Gastrocnemius medialis (tissue), 4 donors: ENCODE measurements around the gene IGFBP4. TPM values are rescaled to one million over a fixed set of nuclear protein-coding genes. Genes with fewer than 3 reads are reported as not detected.

Experiments used
- ATAC-seq, 2 donors: fragments of 150-250 bp; one replicate each; pipeline ENCODE4 v1.9.1; 2016
- DNase-seq, 2 donors: peaks; one replicate each; pipeline ENCODE4 v3.0.0-alpha.2; 2019
- H3K27ac ChIP-seq, 4 donors: fragments of 200-600 bp; sonication (generic); 1 replicate in 1 of 4; 2 replicates in 3 of 4; pipeline ENCODE4 v1.5.1; 2016 to 2018; ENCODE audit warnings: mild to moderate bottlenecking in 2 of 4, moderate library complexity in 1 of 4
- H3K27me3 ChIP-seq, 3 donors: fragments of 200-600 bp; sonication (generic) in 2 of 3; 1 replicate in 1 of 3; 2 replicates in 2 of 3; pipeline versions ENCODE4 v1.5.1 to v1.6.0; 2016 to 2019; ENCODE audit warnings: mild to moderate bottlenecking in 1 of 3, moderate library complexity in 1 of 3
- H3K36me3 ChIP-seq, 2 donors: fragments of 200-600 bp; sonication (generic) in 1 of 2; one replicate each; pipeline ENCODE4 v1.5.1; 2017 to 2018
- H3K4me1 ChIP-seq, 2 donors: fragments of 200-600 bp; sonication (generic) in 1 of 2; one replicate each; pipeline ENCODE4 v1.5.1; 2016 to 2017; ENCODE audit warnings: mild to moderate bottlenecking in 2 of 2
- H3K4me3 ChIP-seq, 4 donors: fragments of 200-600 bp; sonication (generic) in 3 of 4; 1 replicate in 1 of 4; 2 replicates in 3 of 4; pipeline ENCODE4 v1.5.1; 2016 to 2019; ENCODE audit warnings: mild to moderate bottlenecking in 2 of 4
- H3K9me3 ChIP-seq, 3 donors: fragments of 200-600 bp; sonication (generic) in 2 of 3; 1 replicate in 1 of 3; 2 replicates in 2 of 3; pipeline ENCODE4 v1.5.1; 2016 to 2019
- CTCF ChIP-seq, 5 experiments: fragments of 450-650 bp in 3 of 5; fragments of 200-600 bp in 2 of 5; sonication (generic) in 2 of 5; IDR thresholded peaks in 4 of 5; conservative IDR thresholded peaks in 1 of 5; 1 replicate in 4 of 5; 2 replicates in 1 of 5; pipeline ENCODE4 v1.5.1; 2016 to 2019; ENCODE audit warnings: antibody characterized with exemption in 5 of 5, mild to moderate bottlenecking in 3 of 5, moderate library complexity in 3 of 5
- POLR2A ChIP-seq, 2 donors: fragments of 450-650 bp; IDR thresholded peaks; one replicate each; pipeline ENCODE4 v1.6.1; 2017; ENCODE audit warnings: antibody characterized with exemption in 2 of 2, mild to moderate bottlenecking in 2 of 2, moderate library complexity in 2 of 2
- in situ Hi-C, 4 donors: fragments of 200-750 bp; cut with MboI; loops; one replicate each; pipeline versions ENCODE4 v1.15.0 to v1.8.0; 2017; ENCODE audit warnings: low sequenced_read_pairs in 4 of 4
- intact Hi-C: fragments of 100-400 bp; cut with DNase I; formaldehyde crosslinking; loops from one replicate; pipeline ENCODE4 v1.15.1; 2023; ENCODE audit warnings: low total_unique reads
- total RNA-seq, 4 donors: library from RNA; depleted of rRNA; stranded (reverse); fragments of >200 nt; gene quantifications; one replicate each; pipeline versions ENCODE4 v1.1.0 to v1.2.3, GENCODE V29; 2016

Gene IGFBP4
- total RNA-seq, 4 donors from 2014 or later, result 14.5 to 56.8 (median 36.5) TPM

GRCh38 chr17:40482722-40483121 lies 39.5 kb downstream of the IGFBP4 start:
- DNase-seq, result no peak
- H3K27me3 ChIP-seq, result no peaks in the 10 kb centered on the region
- no peaks in the 10 kb centered on the region for H3K36me3 ChIP-seq
- in situ Hi-C loops (no loop called here), intact Hi-C loops (no loop called here)
- TF ChIP-seq CTCF (IDR thresholded peaks at IDR 0.05 in 4 of 5, conservative IDR thresholded peaks at IDR 0.05 in 1 of 5) (no peak), POLR2A (IDR thresholded peaks at IDR 0.05) (no peak)
- ATAC-seq, result no peak
- no peak overlapping the region for H3K27ac ChIP-seq
- H3K4me3 ChIP-seq, result no peak overlapping the region
- no peaks in the 10 kb centered on the region for H3K9me3 ChIP-seq
- peaks cover 0 to 4% of the 10 kb centered on the region in 2 donors for H3K4me1 ChIP-seq

GRCh38 chr17:40483679-40484078 lies 40.4 kb downstream of the IGFBP4 start:
- no peak for TF ChIP-seq POLR2A (IDR thresholded peaks at IDR 0.05)
- no peak for TF ChIP-seq CTCF (IDR thresholded peaks at IDR 0.05 in 4 of 5, conservative IDR thresholded peaks at IDR 0.05 in 1 of 5)
- Histone ChIP-seq H3K9me3 (no peaks in the 10 kb centered on the region), H3K4me1 (peaks cover 0 to 8% of the 10 kb centered on the region in 2 donors), H3K27me3 (no peaks in the 10 kb centered on the region), H3K4me3 (no peak overlapping the region), H3K27ac (no peak overlapping the region), H3K36me3 (no peaks in the 10 kb centered on the region)
- no peak for DNase-seq
- no peak for ATAC-seq
- in situ Hi-C loops (no loop called here), intact Hi-C loops (no loop called here)

GRCh38 chr17:40484285-40484972 lies 41.2 kb downstream of the IGFBP4 start:
- Histone ChIP-seq H3K36me3 (no peaks in the 10 kb centered on the region), H3K27ac (no peak overlapping the region), H3K27me3 (no peaks in the 10 kb centered on the region), H3K9me3 (no peaks in the 10 kb centered on the region), H3K4me1 (peaks cover 0 to 8% of the 10 kb centered on the region in 2 donors), H3K4me3 (no peak overlapping the region)
- intact Hi-C loops, result no loop called here
- ATAC-seq (no peak), DNase-seq (no peak)
- in situ Hi-C loops, result no loop called here
- TF ChIP-seq POLR2A (IDR thresholded peaks at IDR 0.05), result no peak
- TF ChIP-seq CTCF (IDR thresholded peaks at IDR 0.05 in 4 of 5, conservative IDR thresholded peaks at IDR 0.05 in 1 of 5), result no peak

GRCh38 chr17:40484973-40485530 lies 41.8 kb downstream of the IGFBP4 start:
- in situ Hi-C loops (no loop called here), intact Hi-C loops (no loop called here)
- H3K9me3 ChIP-seq, result no peaks in the 10 kb centered on the region
- peaks cover 0 to 8% of the 10 kb centered on the region in 2 donors for H3K4me1 ChIP-seq
- ATAC-seq (no peak), DNase-seq (no peak)
- TF ChIP-seq POLR2A (IDR thresholded peaks at IDR 0.05) (no peak), CTCF (IDR thresholded peaks at IDR 0.05 in 4 of 5, conservative IDR thresholded peaks at IDR 0.05 in 1 of 5) (no peak)
- H3K27me3 ChIP-seq, result no peaks in the 10 kb centered on the region
- peak overlapping the region in 1 of 4 donors; percentile 53 for H3K27ac ChIP-seq
- H3K36me3 ChIP-seq, result no peaks in the 10 kb centered on the region
- H3K4me3 ChIP-seq, result no peak overlapping the region
